Gastroesophageal sphincter (tissue), 3 donors: ENCODE measurements around the gene STK32A.

Source experiments
- EP300 ChIP-seq: sonication (generic); formaldehyde crosslinking; IDR thresholded peaks from one replicate; pipeline ENCODE4 v1.6.1; 2017; ENCODE audit warnings: antibody characterized with exemption, mild to moderate bottlenecking
- POLR2A ChIP-seq, 2 donors: fragments of 450-650 bp; IDR thresholded peaks; one replicate each; pipeline ENCODE4 v1.6.1; 2017; ENCODE audit warnings: antibody characterized with exemption in 2 of 2, mild to moderate bottlenecking in 2 of 2, moderate library complexity in 1 of 2
- POLR2AphosphoS5 ChIP-seq: sonication (generic); formaldehyde crosslinking; IDR thresholded peaks from one replicate; pipeline ENCODE4 v1.6.1; 2017; ENCODE audit warnings: antibody characterized with exemption
- TF ChIP-seq, protein P1 (sequence below), 4 experiments: fragments of 200-600 bp in 2 of 4; fragments of 450-650 bp in 2 of 4; sonication (generic) in 1 of 4; IDR thresholded peaks; one replicate each; pipeline ENCODE4 v1.5.1; 2017 to 2019; ENCODE audit warnings: antibody characterized with exemption in 4 of 4, mild to moderate bottlenecking in 2 of 4, moderate library complexity in 2 of 4

- TF ChIP-seq, protein P1, sequence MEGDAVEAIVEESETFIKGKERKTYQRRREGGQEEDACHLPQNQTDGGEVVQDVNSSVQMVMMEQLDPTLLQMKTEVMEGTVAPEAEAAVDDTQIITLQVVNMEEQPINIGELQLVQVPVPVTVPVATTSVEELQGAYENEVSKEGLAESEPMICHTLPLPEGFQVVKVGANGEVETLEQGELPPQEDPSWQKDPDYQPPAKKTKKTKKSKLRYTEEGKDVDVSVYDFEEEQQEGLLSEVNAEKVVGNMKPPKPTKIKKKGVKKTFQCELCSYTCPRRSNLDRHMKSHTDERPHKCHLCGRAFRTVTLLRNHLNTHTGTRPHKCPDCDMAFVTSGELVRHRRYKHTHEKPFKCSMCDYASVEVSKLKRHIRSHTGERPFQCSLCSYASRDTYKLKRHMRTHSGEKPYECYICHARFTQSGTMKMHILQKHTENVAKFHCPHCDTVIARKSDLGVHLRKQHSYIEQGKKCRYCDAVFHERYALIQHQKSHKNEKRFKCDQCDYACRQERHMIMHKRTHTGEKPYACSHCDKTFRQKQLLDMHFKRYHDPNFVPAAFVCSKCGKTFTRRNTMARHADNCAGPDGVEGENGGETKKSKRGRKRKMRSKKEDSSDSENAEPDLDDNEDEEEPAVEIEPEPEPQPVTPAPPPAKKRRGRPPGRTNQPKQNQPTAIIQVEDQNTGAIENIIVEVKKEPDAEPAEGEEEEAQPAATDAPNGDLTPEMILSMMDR (IDR thresholded peaks at IDR 0.05) = no peak
- no peak for TF ChIP-seq POLR2A (IDR thresholded peaks at IDR 0.05)
- TF ChIP-seq POLR2AphosphoS5 = no peak
- no peak for TF ChIP-seq EP300
These were observed 68.4 kb downstream of the STK32A start for GRCh38 chr5:147303251-147303650.
